HEK293T (cell line): ENCODE measurements around the gene COLQ.

ENCODE experiments used
- CTCF ChIA-PET: fragments of 350-600 bp; formaldehyde crosslinking; extraction: SDS; loops from one replicate; lab custom pipeline; 2021; ENCODE audit warnings: antibody characterized with exemption, inconsistent platforms; lab: Yijun Ruan, JAX
- POLR2A ChIA-PET: fragments of 350-600 bp; formaldehyde crosslinking; extraction: SDS; loops from one replicate; lab custom pipeline; 2020; ENCODE audit warnings: antibody characterized with exemption, inconsistent platforms; lab: Yijun Ruan, JAX
- DNase-seq: peaks from one replicate; pipeline ENCODE4 v3.0.0; 2012; ENCODE audit warnings: mixed read lengths; ENCODE audit errors: extremely low spot score
- BHLHE40 ChIP-seq: fragments of 450-650 bp; IDR thresholded peaks from 2 replicates; pipeline ENCODE4 v1.6.1; 2016; ENCODE audit warnings: mild to moderate bottlenecking, moderate library complexity, borderline replicate concordance
- ELF4 ChIP-seq: fragments of 450-650 bp; IDR thresholded peaks from 2 replicates; pipeline ENCODE4 v1.6.1; 2017; ENCODE audit warnings: antibody characterized with exemption
- FOXA1 ChIP-seq: fragments of 450-650 bp; IDR thresholded peaks from 2 replicates; pipeline ENCODE4 v1.6.1; 2016; ENCODE audit warnings: mild to moderate bottlenecking
- FOXK2 ChIP-seq: fragments of 450-650 bp; IDR thresholded peaks from 2 replicates; pipeline ENCODE4 v1.6.1; 2016; ENCODE audit warnings: mild to moderate bottlenecking
- FOXM1 ChIP-seq: fragments of 450-650 bp; IDR thresholded peaks from 2 replicates; pipeline ENCODE4 v1.6.1; 2017; ENCODE audit warnings: mild to moderate bottlenecking, borderline replicate concordance
- HDGF ChIP-seq: fragments of 450-650 bp; IDR thresholded peaks from 2 replicates; pipeline ENCODE4 v1.6.1; 2017; ENCODE audit warnings: antibody characterized with exemption, borderline replicate concordance
- L3MBTL2 ChIP-seq: fragments of 450-650 bp; conservative IDR thresholded peaks from 2 replicates; pipeline ENCODE4 v1.6.1; 2016; ENCODE audit warnings: mild to moderate bottlenecking
- LEF1 ChIP-seq: fragments of 450-650 bp; IDR thresholded peaks from 2 replicates; pipeline ENCODE4 v1.6.1; 2017; ENCODE audit warnings: mild to moderate bottlenecking, borderline replicate concordance
- NFRKB ChIP-seq: fragments of 450-650 bp; IDR thresholded peaks from 2 replicates; pipeline ENCODE4 v1.6.1; 2016; ENCODE audit warnings: mild to moderate bottlenecking, moderate library complexity
- PKNOX1 ChIP-seq: fragments of 450-650 bp; IDR thresholded peaks from 2 replicates; pipeline ENCODE4 v1.6.1; 2016
- SP1 ChIP-seq: fragments of 450-650 bp; IDR thresholded peaks from 2 replicates; pipeline ENCODE4 v1.6.1; 2017
- SUZ12 ChIP-seq: fragments of 450-650 bp; IDR thresholded peaks from 2 replicates; pipeline ENCODE4 v1.6.1; 2016; ENCODE audit warnings: mild to moderate bottlenecking
- TARDBP ChIP-seq: fragments of 450-650 bp; IDR thresholded peaks from 2 replicates; pipeline ENCODE4 v1.6.1; 2016

Gene COLQ

GRCh38 chr3:15403495-15403894 is 118.0 kb downstream of the COLQ start:
- ChIA-PET CTCF (interaction anchor here (0.7 kb wide), 1 partner anchor 137 kb away, joined by 3 read pairs; no protein-coding TSS in a partner anchor), POLR2A (no interaction called here)
- TF ChIP-seq SP1: no peak
- no peak for DNase-seq

- no peak for DNase-seq
- POLR2A ChIA-PET: no interaction called here
- CTCF ChIA-PET: no interaction called here
- TF ChIP-seq L3MBTL2 (no peak), NFRKB (no peak), TARDBP (no peak), FOXK2 (no peak), ELF4 (no peak), LEF1 (no peak), FOXM1 (no peak), SUZ12 (no peak), BHLHE40 (no peak), PKNOX1 (no peak), HDGF (no peak), FOXA1 (no peak), SP1 (no peak)
Observed at GRCh38 chr3:15401936-15402335, 119.6 kb downstream of the COLQ start.
